ENCODE measurements around the gene SYT9. TPM values are rescaled to one million over a fixed set of nuclear protein-coding genes. Genes with fewer than 3 reads are reported as not detected.
A peak's percentile ranks its signal among the peaks of the same experiment; 100 is the strongest.
"Not testable (repeated sequence)": the region's sequence is repeated elsewhere in the genome, so short reads cannot be mapped to it uniquely, and the experiment has no call there.

SYT9 gene
- total and polyA plus RNA-seq, 4 experiments from 2014 or later, result not detected

- CTCF ChIA-PET (ENCODE audit: partially characterized antibody), result no interaction called here
- H3K27me3 ChIP-seq (ENCODE audit: insufficient read depth, low read length), result no peaks in the 10 kb centered on the region
Observed at GRCh38 chr11:7516475-7516874, 264.8 kb downstream of the SYT9 start.

GRCh38 chr11:7517743-7518142 lies 266.0 kb downstream of the SYT9 start:
- H3K4me3 Mint-ChIP-seq; DNase-seq; POLR2A ChIA-PET (ENCODE audit: partially characterized antibody); H3K9me3 Mint-ChIP-seq; H3K36me3 Mint-ChIP-seq; H3K27me3 Mint-ChIP-seq; CTCF ChIA-PET (ENCODE audit: partially characterized antibody); H3K27me3 ChIP-seq (ENCODE audit: insufficient read depth, low read length); H3K27ac ChIP-seq (ENCODE audit: low read depth, low read length); H3K4me3 ChIP-seq (ENCODE audit: low read length in 2 of 2); H3K9me3 ChIP-seq (ENCODE audit: control insufficient read depth in 1 of 2, low read length in 2 of 2); H3K36me3 ChIP-seq (ENCODE audit: insufficient read depth, low read length): not testable (repeated sequence)
- peaks cover 34% of the 10 kb centered on the region for H3K4me1 ChIP-seq (ENCODE audit: insufficient read depth, low read length)
- H3K4me1 Mint-ChIP-seq, result peaks cover 13 to 56% (median 37%) of the 10 kb centered on the region in 4 donors
- peak overlapping the region in 1 of 7 donors; percentile 47 for H3K27ac Mint-ChIP-seq
- intact Hi-C loops (cut with micrococcal nuclease), result loop anchor here (10.0 kb wide), 1 partner anchor 1283 kb away; the partner anchor contains the start of genes CNGA4 and FHIP1B

More at GRCh38 chr11:7516475-7516874, 264.8 kb downstream of the SYT9 start:
- POLR2A ChIA-PET (ENCODE audit: partially characterized antibody), result no interaction called here
- H3K4me1 Mint-ChIP-seq, result peaks cover 15 to 64% (median 38%) of the 10 kb centered on the region in 4 donors
- no peaks in the 10 kb centered on the region for H3K27me3 Mint-ChIP-seq
- intact Hi-C loops (cut with micrococcal nuclease), result loop anchor here (10.0 kb wide), 1 partner anchor 1282 kb away; the partner anchor contains the start of genes CNGA4 and FHIP1B
- Histone ChIP-seq H3K4me3 (ENCODE audit: low read length in 2 of 2) (no peak overlapping the region), H3K4me1 (ENCODE audit: insufficient read depth, low read length) (peaks cover 31% of the 10 kb centered on the region), H3K27ac (ENCODE audit: low read depth, low read length) (no peak overlapping the region), H3K9me3 (ENCODE audit: control insufficient read depth in 1 of 2, low read length in 2 of 2) (no peaks in the 10 kb centered on the region), H3K36me3 (ENCODE audit: insufficient read depth, low read length) (no peaks in the 10 kb centered on the region)
- no peak for DNase-seq
- peak overlapping the region in 6 of 8 donors; percentile 6 to 88 (median 36) for H3K4me3 Mint-ChIP-seq
- H3K27ac Mint-ChIP-seq, result peak overlapping the region in 4 of 7 donors; percentile 52 to 74 (median 66)
- H3K9me3 Mint-ChIP-seq, result peaks cover 0 to 2% (median 0%) of the 10 kb centered on the region in 8 donors
- H3K36me3 Mint-ChIP-seq, result peaks cover 4 to 6% of the 10 kb centered on the region in 2 donors

Small RNAs within 50 kb of the gene (microRNA-seq; reads per million reads assigned to microRNA genes)
- not detected for gene MIR302E (ENCODE audit: borderline microRNAs expressed, borderline number of aligned reads, borderline replicate concordance)

Other genes starting within 250 kb of the SYT9 start
- not detected for gene ZNF214, start 231.6 kb upstream of the SYT9 start, total RNA-seq
- not detected for gene ZNF214, start 231.6 kb upstream of the SYT9 start, polyA plus RNA-seq
- gene NLRP14, start 231.4 kb upstream of the SYT9 start, total RNA-seq, result not detected
- gene NLRP14, start 231.4 kb upstream of the SYT9 start, polyA plus RNA-seq, result not detected
- not detected for gene RBMXL2, start 162.9 kb upstream of the SYT9 start, total RNA-seq
- gene RBMXL2, start 162.9 kb upstream of the SYT9 start, polyA plus RNA-seq, result not detected
- gene OLFML1, start 233.6 kb downstream of the SYT9 start, total RNA-seq, result not detected
- gene OLFML1, start 233.6 kb downstream of the SYT9 start, polyA plus RNA-seq, result not detected